Activated CD4-positive, alpha-beta T cell treated with anti-CD3 and anti-CD28 coated beads, Interleukin-2, amount 50 U/mL, for 16 hours (primary cell): Measurements from ENCODE around the gene GNA12.
"Not testable (repeated sequence)": the region's sequence is repeated elsewhere in the genome, so short reads cannot be mapped to it uniquely, and the experiment has no call there.

ENCODE experiments used
- DNase-seq: peaks from one replicate; pipeline ENCODE4 v3.0.0-alpha.2; 2020

GNA12 gene

GRCh38 chr7:2724453-2725177, 119.5 kb downstream of the GNA12 start:
- no peak for DNase-seq

- not testable (repeated sequence) for DNase-seq
Observed at GRCh38 chr7:2724036-2724435, 120.1 kb downstream of the GNA12 start.

GRCh38 chr7:2723138-2723850, 120.8 kb downstream of the GNA12 start:
- DNase-seq = no peak

GRCh38 chr7:2722591-2722990, 121.5 kb downstream of the GNA12 start:
- DNase-seq = no peak

GRCh38 chr7:2721842-2722241, 122.3 kb downstream of the GNA12 start:
- no peak for DNase-seq

GRCh38 chr7:2720024-2720423, 124.1 kb downstream of the GNA12 start:
- DNase-seq = peak; percentile 28

GRCh38 chr7:2719007-2719406, 125.1 kb downstream of the GNA12 start:
- DNase-seq = peak; percentile 74

- no peak for DNase-seq
Observed at GRCh38 chr7:2718296-2718965, 125.7 kb downstream of the GNA12 start.

- peak; percentile 24 for DNase-seq
Observed at GRCh38 chr7:2717293-2718261, 126.5 kb downstream of the GNA12 start.

- no peak for DNase-seq
Observed at GRCh38 chr7:2716906-2717292, 127.2 kb downstream of the GNA12 start.

GRCh38 chr7:2716488-2716887, 127.6 kb downstream of the GNA12 start:
- no peak for DNase-seq

- DNase-seq = peak; percentile 52
Observed at GRCh38 chr7:2715341-2716231, 128.5 kb downstream of the GNA12 start.

GRCh38 chr7:2714636-2715035, 129.5 kb downstream of the GNA12 start:
- DNase-seq = no peak

GRCh38 chr7:2713978-2714377, 130.1 kb downstream of the GNA12 start:
- no peak for DNase-seq

- no peak for DNase-seq
Observed at GRCh38 chr7:2713370-2713769, 130.7 kb downstream of the GNA12 start.

GRCh38 chr7:2711895-2712675, 132.0 kb downstream of the GNA12 start:
- no peak for DNase-seq

- peak; percentile 70 for DNase-seq
Observed at GRCh38 chr7:2710901-2711551, 133.1 kb downstream of the GNA12 start.

GRCh38 chr7:2710286-2710655, 133.8 kb downstream of the GNA12 start:
- DNase-seq = peak; percentile 73

- peak; percentile 88 for DNase-seq
Observed at GRCh38 chr7:2709553-2710285, 134.4 kb downstream of the GNA12 start.
